Cortex of kidney (tissue), 1 donor: ENCODE measurements around the gene ADAMTS9.

ENCODE experiments used
- DNase-seq: peaks from one replicate; lab custom pipeline; 2025; lab: John Stamatoyannopoulos, UW

Gene ADAMTS9

DNA sequence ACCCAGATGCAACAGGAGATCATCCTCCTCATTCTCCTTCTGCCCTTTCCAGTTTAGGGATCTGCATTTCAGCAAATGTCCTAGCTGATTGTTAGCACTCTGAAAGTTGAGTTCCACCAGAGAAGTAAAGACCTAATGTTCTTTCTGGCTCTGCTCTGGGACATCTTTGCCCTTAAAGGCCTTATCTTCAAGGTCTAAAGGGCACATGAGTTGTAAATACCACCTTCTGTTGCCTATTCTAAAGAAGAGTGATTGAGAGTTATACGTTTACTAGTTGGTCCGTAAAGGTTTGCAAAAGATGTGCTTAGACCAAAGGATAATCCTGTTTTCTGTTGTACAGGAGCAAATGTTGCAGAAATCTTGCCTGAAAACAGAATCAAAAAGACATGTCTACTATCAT is 151.6 kb downstream of the ADAMTS9 start:
- no peak for DNase-seq

DNA sequence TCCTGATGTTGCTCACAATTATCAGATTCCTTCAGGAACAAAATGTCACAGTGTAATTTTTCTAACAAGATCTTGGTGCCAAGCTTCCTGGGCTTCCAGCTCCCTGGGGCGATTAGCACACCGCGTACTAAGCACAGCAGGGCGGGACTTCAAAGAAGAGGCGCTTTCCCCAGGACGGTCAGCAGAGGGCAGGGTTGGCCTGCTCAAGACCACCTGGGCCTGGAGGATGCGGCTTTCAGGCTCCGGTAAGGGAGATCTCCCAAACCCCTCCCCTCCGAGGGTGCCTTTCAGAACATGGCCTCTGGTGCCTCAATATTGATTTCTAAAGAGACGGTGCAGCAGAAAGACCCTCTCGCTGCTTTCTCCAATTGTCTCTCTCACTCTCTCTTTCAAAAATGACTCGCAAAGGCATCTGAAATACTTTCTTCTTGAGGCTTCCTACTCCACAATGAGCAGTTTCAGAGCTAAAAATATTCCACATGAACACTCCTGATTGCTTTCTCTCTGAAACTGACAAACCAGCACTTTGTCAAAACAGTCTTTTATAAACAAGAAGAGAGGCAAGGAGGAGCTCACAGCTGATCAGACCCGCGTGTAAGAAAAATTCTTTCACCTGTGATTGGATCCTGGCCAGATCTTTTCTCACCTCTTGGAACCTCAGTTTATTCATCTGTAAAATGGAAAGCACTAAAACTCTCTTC is 154.0 kb downstream of the ADAMTS9 start:
- DNase-seq = no peak

DNA sequence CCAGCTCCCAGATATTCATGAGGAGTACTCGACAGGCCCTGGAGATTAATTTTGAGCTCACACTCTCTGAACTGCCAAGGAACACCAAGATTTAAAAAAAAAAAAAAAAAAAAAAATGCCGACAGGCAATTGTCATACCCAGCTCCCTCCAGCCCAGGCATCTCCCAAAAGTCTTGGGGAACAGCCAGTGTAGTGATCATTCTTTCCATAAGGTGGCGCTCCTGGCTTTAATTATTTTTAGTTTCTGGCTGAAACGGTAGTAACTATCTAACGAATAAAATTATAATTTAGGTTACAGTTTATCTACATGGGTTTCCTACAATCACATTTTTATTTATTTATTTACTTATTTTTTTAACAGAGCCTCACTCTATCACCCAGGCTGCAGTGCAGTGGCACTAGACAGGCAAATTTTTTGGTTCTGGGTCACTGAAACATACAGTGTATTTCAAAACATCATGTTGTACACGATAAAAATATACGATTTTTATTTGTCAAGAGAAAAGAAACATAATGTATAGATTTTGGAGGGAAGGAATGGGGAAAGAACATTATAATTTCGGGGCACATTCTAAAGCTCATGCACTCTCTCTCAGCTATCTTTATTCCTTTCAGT is 157.3 kb downstream of the ADAMTS9 start:
- DNase-seq = no peak

DNA sequence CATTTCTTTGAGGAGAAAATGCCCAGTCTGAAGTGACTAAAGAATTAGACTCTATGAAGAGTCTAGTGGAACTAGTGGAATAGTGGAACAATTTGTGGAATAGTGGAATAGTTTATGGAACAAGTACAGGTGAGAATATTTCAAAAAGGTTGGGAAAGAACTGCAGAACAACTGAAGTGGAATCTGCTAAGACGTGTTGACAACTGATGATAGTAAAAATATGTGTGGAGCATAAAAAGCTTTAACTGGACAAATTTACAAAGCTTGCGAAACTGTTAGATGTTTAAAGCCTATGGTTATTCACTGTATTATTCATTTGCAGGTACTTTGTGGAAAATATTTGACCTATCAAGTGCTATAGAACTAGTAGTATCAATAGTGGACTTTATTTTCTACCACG is 164.5 kb downstream of the ADAMTS9 start:
- DNase-seq = no peak

DNA sequence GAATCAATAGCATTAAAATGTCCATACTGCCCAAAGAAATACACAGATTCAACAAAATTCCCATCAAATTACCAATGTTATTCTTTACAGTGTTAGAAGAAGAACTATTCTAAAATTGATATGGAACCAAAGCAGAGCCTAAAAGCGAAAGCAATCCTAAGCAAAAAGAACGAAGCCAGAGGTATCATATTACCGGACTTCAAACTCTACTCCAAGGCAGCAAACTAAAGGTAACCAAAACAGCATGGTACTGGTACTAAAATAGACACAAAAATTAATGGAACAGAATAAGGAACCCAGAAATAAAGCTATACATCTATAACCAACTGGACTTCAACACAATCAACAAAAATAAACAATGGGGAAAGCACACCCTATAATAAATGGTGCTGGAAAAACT is 167.5 kb downstream of the ADAMTS9 start:
- DNase-seq = no peak

DNA sequence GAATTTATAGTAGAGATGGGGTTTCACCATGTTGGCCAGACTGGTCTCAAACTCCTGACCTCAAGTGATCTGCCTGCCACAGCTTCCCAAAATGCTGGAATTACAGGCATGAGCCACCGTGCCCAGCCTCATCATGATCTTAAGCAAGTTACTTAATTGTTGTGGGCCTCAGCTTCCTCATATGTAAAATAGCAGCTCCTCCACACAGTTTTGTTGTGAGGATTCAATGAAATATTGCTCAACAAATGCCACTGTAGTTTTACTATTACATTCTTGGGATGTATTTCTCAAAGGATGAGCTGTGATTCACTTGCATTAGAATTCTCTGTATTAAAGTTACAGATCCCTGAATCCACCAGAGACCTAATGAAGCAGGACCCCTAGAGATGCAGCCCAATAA is 168.8 kb downstream of the ADAMTS9 start:
- no peak for DNase-seq

DNA sequence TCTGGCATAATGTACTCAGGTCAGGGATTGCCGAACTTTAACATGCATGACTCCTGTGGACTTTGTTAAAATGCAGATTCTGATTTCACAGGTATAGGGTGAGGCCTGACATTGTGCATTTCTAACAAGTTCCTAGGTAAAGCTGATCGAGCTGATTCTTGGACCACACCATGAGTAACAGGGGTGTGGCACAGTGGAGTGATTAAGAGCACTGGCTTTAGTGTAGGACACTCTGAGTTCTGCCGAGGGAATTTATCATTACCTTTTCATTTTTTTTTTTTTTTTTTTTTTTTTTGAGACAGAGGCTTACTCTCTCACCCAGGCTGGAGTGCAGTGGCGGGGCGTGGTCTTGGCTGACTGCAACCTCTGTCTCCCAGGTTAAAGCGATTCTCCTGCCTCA is 169.3 kb downstream of the ADAMTS9 start:
- DNase-seq = no peak

DNA sequence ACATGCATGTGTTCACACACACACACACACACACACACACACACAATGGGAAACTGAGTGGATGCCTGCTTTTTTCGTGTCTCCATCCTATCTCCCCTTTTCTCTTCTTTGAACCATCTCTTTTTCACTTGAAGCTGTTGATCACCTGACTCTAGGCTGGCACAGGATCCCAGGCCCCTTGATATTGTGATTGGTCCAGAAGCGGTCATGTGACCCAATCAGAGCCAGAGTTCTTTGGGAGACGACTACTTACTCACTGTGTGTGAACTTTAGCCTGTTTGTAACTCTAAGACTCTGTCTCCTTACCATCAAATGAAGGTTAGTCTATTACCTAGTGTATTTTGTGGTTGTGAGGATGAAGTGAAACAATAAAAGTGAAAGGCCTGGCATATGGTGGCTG is 172.9 kb downstream of the ADAMTS9 start:
- no peak for DNase-seq

DNA sequence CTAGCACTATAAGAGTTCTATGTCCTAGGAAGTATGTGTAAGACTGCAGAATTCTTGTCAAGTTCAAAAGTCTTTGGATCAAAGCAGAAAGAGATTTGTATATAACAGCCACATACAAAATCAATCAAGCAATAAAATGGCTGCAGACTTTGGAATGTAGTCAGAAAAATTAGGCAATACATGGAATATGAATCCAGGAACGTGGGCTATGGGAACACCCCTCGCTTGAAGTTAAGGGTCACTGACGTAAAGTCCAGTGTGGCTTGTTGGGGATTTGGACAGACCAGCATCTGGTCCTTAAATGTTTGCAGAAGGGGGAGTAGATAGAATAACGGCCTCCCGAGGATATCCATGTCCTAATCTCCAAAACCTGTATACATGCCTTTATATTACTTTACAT is 178.6 kb downstream of the ADAMTS9 start:
- no peak for DNase-seq

DNA sequence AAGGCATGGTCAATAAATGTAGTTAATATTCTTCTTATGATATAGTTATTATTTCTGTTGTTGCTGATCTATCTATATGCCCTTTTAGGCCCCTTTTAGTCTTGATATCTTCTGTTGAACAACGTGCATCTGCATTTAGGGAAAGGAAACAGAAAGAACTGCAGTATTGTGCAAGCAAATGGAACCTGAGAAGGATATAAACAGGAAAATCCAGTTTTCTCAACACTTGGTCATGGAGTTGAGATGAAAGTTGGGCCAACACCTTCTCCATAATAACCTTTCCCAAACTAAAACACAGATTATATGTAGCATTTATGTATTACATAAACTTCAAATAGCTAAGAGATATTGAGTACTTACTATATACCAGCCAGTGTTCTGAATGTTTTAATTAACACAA is 179.7 kb downstream of the ADAMTS9 start:
- no peak for DNase-seq

DNA sequence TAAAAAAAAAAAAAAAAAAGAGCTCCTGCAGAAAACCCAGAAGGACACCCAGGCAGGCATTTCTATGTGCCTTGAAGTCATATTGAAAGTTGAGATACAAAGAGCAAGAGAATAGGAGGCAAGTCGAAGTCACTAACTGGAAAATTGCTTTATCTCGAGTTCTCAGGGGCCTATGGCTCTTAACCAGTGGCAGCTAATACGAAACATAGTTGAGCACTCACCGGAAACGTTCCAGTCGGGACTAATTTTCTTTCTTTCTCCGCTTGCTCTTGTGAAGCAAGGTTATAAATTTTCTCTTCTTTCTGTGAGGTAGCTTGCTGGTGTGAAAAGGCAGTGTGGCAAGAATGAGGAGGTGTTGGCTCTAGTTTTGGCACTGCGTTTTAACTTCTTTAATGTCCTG is 181.5 kb downstream of the ADAMTS9 start:
- DNase-seq = no peak

DNA sequence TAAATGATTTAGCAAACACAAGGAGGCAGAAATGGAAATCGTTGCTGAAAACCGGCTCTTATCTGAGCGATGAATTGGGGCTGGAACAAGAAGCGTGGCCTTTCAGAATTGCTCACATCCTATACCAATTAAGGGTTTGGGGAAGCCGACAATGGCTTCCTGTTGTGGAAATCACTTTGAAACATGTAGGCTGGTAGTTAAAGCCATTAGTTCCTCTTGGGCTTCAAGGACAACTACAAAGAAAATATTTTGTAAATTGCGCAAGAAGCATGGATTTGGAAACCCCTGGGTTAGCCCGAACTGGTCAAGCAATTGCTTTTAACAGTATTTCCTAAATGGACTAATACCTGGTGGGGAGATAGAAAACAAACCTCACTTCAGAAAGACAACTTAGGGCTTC is 182.4 kb downstream of the ADAMTS9 start:
- no peak for DNase-seq

DNA sequence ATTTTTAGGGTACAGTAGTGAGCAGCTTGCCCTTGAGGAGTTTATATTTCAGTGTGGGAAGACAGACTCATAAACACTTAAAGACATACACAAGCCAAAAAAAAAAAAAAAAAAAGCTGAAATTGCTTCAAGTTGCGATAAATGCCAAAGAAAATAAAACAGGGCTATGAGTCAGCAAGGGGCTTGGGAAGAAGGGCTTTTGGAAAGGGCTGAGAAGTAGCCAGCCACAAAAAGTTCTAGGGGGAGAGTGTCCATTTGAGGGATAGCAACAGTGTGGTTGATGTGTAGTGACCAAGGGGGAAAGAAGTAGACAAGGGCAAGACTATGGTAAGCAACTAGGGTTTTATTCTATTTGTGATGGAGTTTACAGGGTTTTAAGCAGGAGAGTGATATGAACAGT is 185.5 kb downstream of the ADAMTS9 start:
- no peak for DNase-seq

DNA sequence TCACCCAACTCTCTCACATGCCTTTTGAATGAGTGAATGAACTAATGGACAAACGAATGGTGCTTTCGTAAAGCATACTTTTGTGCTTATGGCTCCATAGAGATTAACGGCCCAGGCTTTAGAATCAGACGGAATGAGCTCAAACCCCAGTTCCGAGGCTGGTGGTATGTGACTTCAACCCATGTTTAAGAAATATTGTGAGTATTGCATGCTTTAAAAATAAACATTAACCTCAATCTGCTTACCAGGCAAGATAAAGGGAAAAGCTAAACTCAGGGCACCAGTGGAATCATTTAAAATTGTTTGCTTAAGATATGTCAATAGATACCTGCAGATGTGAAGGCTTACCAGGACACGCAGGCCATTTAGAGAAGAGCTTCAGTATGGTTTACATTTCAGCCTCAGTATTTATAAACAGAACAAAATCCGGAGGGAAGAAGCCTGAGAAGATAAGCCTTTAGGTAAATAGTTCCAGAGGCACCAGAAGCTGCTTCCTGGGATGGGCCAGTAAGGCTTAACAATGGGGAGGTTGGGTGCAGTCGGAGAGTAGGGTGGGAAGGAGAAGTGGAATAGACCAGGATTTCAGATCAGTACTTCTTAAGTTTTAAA is 186.4 kb downstream of the ADAMTS9 start:
- no peak for DNase-seq

DNA sequence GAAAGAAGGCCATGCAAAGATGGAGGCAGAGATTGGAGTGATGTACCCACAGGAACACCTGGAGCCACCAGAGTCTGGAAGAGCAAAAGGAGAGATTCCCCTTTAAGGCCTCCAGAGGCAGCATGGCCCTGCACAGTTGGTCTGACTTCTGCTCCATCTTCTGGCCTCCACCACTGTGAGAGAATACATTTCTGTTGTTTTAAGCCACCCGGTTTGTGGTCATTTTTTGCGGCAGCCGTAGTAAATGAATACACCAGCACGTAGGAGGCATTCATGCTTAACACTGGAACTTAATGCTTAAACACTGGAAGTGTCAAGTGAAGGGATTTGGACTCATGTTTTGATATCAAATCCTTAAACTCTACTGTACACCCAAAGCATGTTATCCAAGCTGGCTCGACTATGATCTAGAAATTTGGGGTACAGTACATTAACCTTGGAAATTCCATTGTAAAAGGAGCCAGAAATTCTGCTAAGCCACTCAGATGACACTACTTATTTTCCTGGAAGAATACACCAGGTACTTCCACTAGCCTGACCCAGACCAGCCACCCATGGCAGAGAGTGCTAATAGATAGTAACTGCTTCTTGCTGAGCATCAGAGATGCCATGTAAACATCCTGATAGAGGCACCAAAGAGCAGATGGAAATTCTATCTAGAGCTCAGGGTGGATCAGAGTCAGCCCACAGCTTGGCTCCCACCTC is 190.9 kb downstream of the ADAMTS9 start:
- DNase-seq = no peak

DNA sequence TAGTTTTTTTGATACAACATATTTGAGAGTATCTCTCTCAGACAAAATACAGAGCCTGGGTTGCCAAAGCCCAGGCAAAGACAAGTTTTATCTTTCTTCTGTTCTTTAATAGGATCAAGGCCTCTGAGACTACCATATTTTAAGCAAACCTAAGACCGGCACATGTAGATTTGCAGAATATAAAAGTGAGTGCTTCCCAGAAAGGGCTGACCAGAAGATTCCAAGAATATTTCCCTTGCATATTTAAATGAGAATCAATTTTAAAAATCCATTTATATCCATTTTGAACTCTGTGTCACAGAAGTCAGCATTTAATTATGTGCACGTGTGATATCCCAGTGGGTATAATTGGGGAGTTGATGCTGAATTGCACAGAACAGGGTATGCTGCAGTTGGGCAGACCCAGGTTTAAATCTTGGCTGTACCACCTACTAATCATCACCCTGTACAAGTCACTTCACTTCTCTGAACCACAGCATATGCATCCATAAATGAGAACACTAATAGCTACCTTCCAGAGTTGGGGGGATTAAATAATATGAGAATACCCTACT is 191.9 kb downstream of the ADAMTS9 start:
- no peak for DNase-seq

DNA sequence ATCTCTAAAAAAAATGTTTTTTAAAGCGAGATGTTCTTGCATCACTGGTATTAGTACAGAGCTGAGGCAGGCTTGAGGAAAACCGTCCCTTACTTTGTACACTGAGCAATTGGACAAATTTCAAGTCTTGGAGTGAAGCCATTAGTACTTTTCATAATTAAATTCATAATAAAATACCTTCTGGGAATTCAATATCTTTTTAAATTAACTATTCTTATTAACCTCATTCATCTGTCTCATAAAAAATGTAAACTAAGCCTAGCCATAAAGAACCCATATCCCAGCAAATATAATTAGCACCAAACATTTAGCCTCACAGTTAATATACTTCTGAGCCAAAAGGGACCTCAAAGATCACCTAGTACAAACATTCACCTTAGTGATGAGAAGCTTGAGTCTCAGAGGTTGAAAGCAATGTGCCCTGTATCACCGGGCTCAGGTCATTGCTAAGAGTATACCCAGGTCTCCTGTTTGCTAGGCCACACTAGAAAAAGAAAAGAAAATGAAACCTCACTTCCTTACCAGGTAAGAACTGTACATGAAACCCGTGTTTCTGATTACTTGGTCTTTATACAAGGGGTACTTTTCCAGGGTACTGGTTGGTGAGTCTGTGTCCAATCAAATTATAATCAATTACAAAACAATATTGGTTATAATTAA is 192.5 kb downstream of the ADAMTS9 start:
- DNase-seq = no peak

DNA sequence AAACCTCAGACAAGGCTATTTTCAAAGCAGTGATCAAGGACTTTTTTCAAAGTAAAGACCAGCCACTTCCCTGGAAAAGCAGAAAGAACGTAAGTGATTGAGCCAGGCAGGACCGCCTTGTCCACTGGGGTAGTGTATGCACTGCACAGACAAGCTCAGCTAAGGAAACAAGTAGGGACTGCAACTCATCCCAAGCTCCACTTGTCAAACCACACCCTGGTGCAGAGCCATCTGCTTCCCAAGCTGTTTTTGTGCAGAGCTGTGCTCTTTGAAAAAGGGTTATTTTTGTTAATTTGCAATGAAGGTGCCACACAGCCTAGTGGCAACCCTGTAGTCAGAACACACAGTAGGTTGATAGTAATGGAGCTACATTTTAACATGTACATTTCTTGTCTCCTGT is 193.3 kb downstream of the ADAMTS9 start:
- DNase-seq = no peak

DNA sequence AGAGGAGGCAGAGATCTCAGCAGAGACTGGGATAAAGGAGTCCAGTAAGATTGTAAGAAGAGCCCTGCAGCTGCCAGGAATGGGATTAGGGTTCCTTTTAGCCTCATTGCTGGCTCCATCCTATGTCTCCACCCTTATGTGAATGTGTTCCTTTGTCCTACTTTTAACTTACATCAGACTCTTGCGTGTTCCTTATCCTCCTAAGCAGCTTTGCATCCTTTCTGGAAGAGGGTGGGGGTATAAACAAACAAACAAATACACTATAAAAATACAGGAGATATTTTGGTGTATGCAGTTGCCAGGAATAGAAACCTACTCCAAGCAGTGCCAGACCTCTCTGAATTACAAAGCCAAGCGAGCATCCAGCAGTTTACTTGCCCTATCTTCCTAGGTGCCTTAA is 194.7 kb downstream of the ADAMTS9 start:
- DNase-seq = no peak

DNA sequence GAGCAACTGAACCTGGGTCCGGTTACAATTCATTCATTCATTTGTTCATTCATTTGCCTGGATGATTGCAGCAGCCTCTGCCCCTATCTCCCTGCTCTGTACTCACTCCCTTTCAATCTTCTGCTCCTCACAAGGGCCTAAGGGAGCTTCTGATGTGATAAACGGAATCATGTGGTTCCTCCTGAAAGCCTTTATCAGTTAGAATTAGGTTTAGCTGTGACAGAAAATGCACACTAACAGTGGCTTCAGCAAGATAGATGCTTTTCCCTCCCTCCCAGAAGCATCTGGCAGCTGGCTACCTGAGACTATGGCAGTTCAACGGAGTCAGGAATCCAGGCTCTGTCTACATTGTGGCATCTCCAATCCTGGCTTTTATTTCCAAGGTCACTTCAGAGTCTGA is 196.0 kb downstream of the ADAMTS9 start:
- DNase-seq = no peak

DNA sequence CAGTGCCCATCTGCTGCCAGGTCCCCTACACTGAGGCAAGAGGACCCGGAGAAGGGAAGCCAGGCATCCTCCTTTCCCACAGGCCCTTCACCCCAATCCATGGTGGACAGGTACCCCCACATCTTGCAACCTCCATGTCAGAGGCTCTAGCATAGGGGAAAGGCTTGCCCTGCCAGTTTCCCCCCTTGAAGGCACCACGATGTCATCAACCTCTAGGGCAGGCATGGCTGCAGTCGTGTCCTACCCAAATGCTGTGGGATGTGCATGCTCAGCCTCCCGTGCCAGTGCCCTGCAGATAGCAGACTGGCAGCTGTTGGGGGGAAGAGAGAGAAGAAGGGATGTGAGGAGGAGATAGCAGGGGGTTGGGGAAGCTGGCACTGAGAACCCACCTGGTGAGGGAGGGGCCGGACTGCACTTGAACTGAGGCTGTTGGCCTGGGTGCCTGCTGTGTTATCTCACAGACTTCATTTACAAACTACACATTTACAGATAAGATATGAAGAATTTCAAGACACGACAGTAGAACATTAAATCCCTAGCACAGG is 197.5 kb downstream of the ADAMTS9 start:
- no peak for DNase-seq
